Fibroblast of the conjunctiva (primary cell): ENCODE data around the gene PIP5K1B.
"Not testable (repeated sequence)": the region's sequence is repeated elsewhere in the genome, so short reads cannot be mapped to it uniquely, and the experiment has no call there.

Experiments
- DNase-seq: peaks from one replicate; pipeline ENCODE4 v3.0.0-alpha.2; 2010; ENCODE audit warnings: low read depth

PIP5K1B gene

GRCh38 chr9:68957479-68957878 lies 252.4 kb downstream of the PIP5K1B start:
- DNase-seq: no peak

- DNase-seq: no peak
Observed at GRCh38 chr9:68961587-68961986, 256.5 kb downstream of the PIP5K1B start.

- DNase-seq: no peak
Observed at GRCh38 chr9:68963416-68963815, 258.4 kb downstream of the PIP5K1B start.

- DNase-seq: no peak
Observed at GRCh38 chr9:68964102-68964541, 259.1 kb downstream of the PIP5K1B start.

- DNase-seq: no peak
Observed at GRCh38 chr9:68964765-68965164, 259.7 kb downstream of the PIP5K1B start.

- no peak for DNase-seq
Observed at GRCh38 chr9:68966496-68966944, 261.5 kb downstream of the PIP5K1B start.

GRCh38 chr9:68967800-68968199 lies 262.8 kb downstream of the PIP5K1B start:
- DNase-seq: no peak

GRCh38 chr9:68969538-68969937 lies 264.5 kb downstream of the PIP5K1B start:
- no peak for DNase-seq

GRCh38 chr9:68970151-68970550 lies 265.1 kb downstream of the PIP5K1B start:
- no peak for DNase-seq

GRCh38 chr9:68973619-68974018 lies 268.6 kb downstream of the PIP5K1B start:
- DNase-seq: no peak

GRCh38 chr9:68974431-68974830 lies 269.4 kb downstream of the PIP5K1B start:
- DNase-seq: no peak

GRCh38 chr9:68974901-68975300 lies 269.9 kb downstream of the PIP5K1B start:
- no peak for DNase-seq

GRCh38 chr9:68975365-68976043 lies 270.5 kb downstream of the PIP5K1B start:
- no peak for DNase-seq

GRCh38 chr9:68978066-68978465 lies 273.0 kb downstream of the PIP5K1B start:
- no peak for DNase-seq

GRCh38 chr9:68978501-68978900 lies 273.5 kb downstream of the PIP5K1B start:
- no peak for DNase-seq

GRCh38 chr9:68979538-68980314 lies 274.7 kb downstream of the PIP5K1B start:
- no peak for DNase-seq

GRCh38 chr9:68980341-68980914 lies 275.4 kb downstream of the PIP5K1B start:
- no peak for DNase-seq

- no peak for DNase-seq
Observed at GRCh38 chr9:68981789-68982188, 276.7 kb downstream of the PIP5K1B start.

- no peak for DNase-seq
Observed at GRCh38 chr9:68983008-68983411, 278.0 kb downstream of the PIP5K1B start.

- no peak for DNase-seq
Observed at GRCh38 chr9:68983522-68984424, 278.7 kb downstream of the PIP5K1B start.

GRCh38 chr9:68986949-68987348 lies 281.9 kb downstream of the PIP5K1B start:
- DNase-seq: not testable (repeated sequence)

GRCh38 chr9:68991457-68991856 lies 286.4 kb downstream of the PIP5K1B start:
- no peak for DNase-seq
